ENCODE measurements around the gene KCTD16.

DNA sequence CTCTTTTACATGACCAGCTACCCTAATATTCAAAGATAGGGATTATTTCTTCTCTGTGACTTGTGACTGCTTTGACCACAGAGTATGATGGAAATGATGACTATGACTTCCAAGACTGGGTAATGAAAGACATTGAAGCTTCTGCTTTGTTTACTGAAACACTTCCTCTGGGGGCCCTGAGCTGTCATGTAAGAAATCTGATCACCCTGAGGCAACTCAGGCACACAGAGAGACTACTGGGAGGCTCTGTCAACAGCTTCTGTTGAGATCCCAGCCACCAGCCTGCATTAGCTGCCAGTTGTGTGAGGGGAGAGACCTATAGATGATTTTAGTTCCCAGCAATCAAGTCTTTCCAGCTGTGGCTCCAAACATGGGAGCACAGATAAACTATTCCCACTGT lies 76.5 kb downstream of the KCTD16 start:
- TF ChIP-seq, protein P1, sequence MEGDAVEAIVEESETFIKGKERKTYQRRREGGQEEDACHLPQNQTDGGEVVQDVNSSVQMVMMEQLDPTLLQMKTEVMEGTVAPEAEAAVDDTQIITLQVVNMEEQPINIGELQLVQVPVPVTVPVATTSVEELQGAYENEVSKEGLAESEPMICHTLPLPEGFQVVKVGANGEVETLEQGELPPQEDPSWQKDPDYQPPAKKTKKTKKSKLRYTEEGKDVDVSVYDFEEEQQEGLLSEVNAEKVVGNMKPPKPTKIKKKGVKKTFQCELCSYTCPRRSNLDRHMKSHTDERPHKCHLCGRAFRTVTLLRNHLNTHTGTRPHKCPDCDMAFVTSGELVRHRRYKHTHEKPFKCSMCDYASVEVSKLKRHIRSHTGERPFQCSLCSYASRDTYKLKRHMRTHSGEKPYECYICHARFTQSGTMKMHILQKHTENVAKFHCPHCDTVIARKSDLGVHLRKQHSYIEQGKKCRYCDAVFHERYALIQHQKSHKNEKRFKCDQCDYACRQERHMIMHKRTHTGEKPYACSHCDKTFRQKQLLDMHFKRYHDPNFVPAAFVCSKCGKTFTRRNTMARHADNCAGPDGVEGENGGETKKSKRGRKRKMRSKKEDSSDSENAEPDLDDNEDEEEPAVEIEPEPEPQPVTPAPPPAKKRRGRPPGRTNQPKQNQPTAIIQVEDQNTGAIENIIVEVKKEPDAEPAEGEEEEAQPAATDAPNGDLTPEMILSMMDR (IDR thresholded peaks at IDR 0.05): no peak
- TF ChIP-seq POLR2A (IDR thresholded peaks at IDR 0.05) (no peak), POLR2AphosphoS5 (IDR thresholded peaks at IDR 0.05) (no peak)

Data from prostate gland (tissue), 2 donors.